HepG2 (cell line): ENCODE measurements around the gene PIK3R5. TPM values are rescaled to one million over a fixed set of nuclear protein-coding genes. Genes with fewer than 3 reads are reported as not detected.

Experiments
- ATAC-seq: fragments of 200-7000 bp; cut with Tn5 transposase; 3 replicates; pipeline ENCODE4 v1.9.1; 2020; ENCODE audit warnings: mild to moderate bottlenecking, moderate library complexity
- BruUV-seq: library from RNA; stranded (reverse); fragments of 400-500 nt; replicated peaks from 2 replicates; lab custom pipeline; 2021; lab: Mats Ljungman, UMichigan
- CTCF ChIA-PET: fragments of 300-600 bp; formaldehyde crosslinking; extraction: SDS; loops from one replicate; lab custom pipeline; 2021; ENCODE audit warnings: low total read pairs, inconsistent platforms, low intra/inter-chr PET ratio; lab: Yijun Ruan, JAX
- POLR2A ChIA-PET: fragments of 350-600 bp; sonication (Branson Sonifier 250); formaldehyde crosslinking; loops from one replicate; lab custom pipeline; 2020; ENCODE audit warnings: antibody characterized with exemption, inconsistent platforms; lab: Yijun Ruan, JAX
- DNase-seq: peaks from one replicate; pipeline ENCODE4 v3.0.0-alpha.2; 2015; ENCODE audit warnings: low spot score
- FAIRE-seq: peaks from 3 replicates; lab custom pipeline; 2011; peaks lifted over from hg19 to GRCh38; lab: Jason Lieb, UNC
- H2AFZ ChIP-seq: one replicate; pipeline ENCODE4 v1.6.1; 2011; ENCODE audit warnings: low read length, inconsistent platforms
- H3K27ac ChIP-seq: fragments of 300-600 bp; 3 replicates; pipeline ENCODE4 v1.8.0; 2011; ENCODE audit warnings: mixed run types, mild to moderate bottlenecking, mixed read lengths, low read length, inconsistent platforms; ENCODE audit not compliant: insufficient read depth; ENCODE audit errors: extremely low read length
- H3K27me3 ChIP-seq, 2 experiments: fragments of 200-600 bp in 1 of 2; 2 replicates in 1 of 2; 3 replicates in 1 of 2; pipeline versions ENCODE4 v1.6.0 to v1.8.0; 2011; ENCODE audit warnings: low read length in 2 of 2, mild to moderate bottlenecking in 2 of 2, moderate library complexity in 2 of 2, inconsistent platforms in 1 of 2; ENCODE audit not compliant: insufficient read depth in 2 of 2, control insufficient read depth in 1 of 2
- H3K36me3 ChIP-seq, 2 experiments: fragments of 200-600 bp in 1 of 2; replicated peaks in 1 of 2; 2 replicates in 1 of 2; 3 replicates in 1 of 2; pipeline versions ENCODE4 v1.5.1 to v1.8.0; 2011; ENCODE audit warnings: low read length in 2 of 2, inconsistent platforms in 1 of 2; ENCODE audit not compliant: insufficient read depth in 2 of 2, control insufficient read depth in 1 of 2
- H3K4me1 ChIP-seq: 2 replicates; pipeline ENCODE4 v1.5.1; 2012; ENCODE audit warnings: low read length, inconsistent platforms; ENCODE audit not compliant: insufficient read depth
- H3K4me2 ChIP-seq: 2 replicates; pipeline ENCODE4 v1.6.0; 2011; ENCODE audit warnings: low read depth, low read length, inconsistent platforms
- H3K4me3 ChIP-seq, 3 experiments: fragments of 200-600 bp in 1 of 3; sonication (generic), shearing (Covaris generic) in 1 of 3; replicated peaks in 1 of 3; 2 replicates each; pipeline ENCODE4 v1.5.1; 2011 to 2016; ENCODE audit warnings: low read length in 3 of 3, inconsistent platforms in 2 of 3, low read depth in 2 of 3, mild to moderate bottlenecking in 2 of 3, control low read depth in 1 of 3, mixed read lengths in 1 of 3; ENCODE audit not compliant: insufficient read depth in 1 of 3
- H3K79me2 ChIP-seq: one replicate; pipeline ENCODE4 v1.6.1; 2011; ENCODE audit warnings: low read length, inconsistent platforms; ENCODE audit not compliant: insufficient read depth
- H3K9ac ChIP-seq: 2 replicates; pipeline ENCODE4 v1.6.0; 2011; ENCODE audit warnings: mild to moderate bottlenecking, low read depth, low read length, inconsistent platforms; ENCODE audit not compliant: insufficient read depth
- H3K9me3 ChIP-seq: 2 replicates; pipeline ENCODE4 v1.5.1; 2012; ENCODE audit warnings: mild to moderate bottlenecking, low read length
- H4K20me1 ChIP-seq: 2 replicates; pipeline ENCODE4 v1.6.0; 2011; ENCODE audit warnings: inconsistent platforms, mild to moderate bottlenecking, low read length, moderate library complexity; ENCODE audit not compliant: insufficient read depth
- EP300 ChIP-seq, 3 experiments: sonication (generic) in 1 of 3; formaldehyde crosslinking in 1 of 3; IDR thresholded peaks; 2 replicates each; pipeline versions ENCODE4 v1.5.1 to v1.6.1; 2011 to 2020; ENCODE audit warnings: low read depth in 2 of 3, low read length in 2 of 3, borderline replicate concordance in 1 of 3, improper control_type of control experiment in 1 of 3, mild to moderate bottlenecking in 1 of 3, missing genetic modification reagents in 1 of 3, moderate library complexity in 1 of 3
- WGBS: methylation state at CpG from one replicate; pipeline ENCODE4 v1.1.6; 2017; ENCODE audit warnings: low lambda C conversion rate; 5-methylcytosine and 5-hydroxymethylcytosine counted together
- in situ Hi-C: cut with HindIII; loops from 2 replicates; pipeline ENCODE4 v1.10.0; 2017; ENCODE audit warnings: low pct_unique_long_range_greater_than_20kb; ENCODE audit not compliant: extremely low pct_ligation_motif_present
- intact Hi-C: fragments of 100-400 bp; cut with micrococcal nuclease; formaldehyde crosslinking; loops from one replicate; pipeline ENCODE4 v1.10.0; 2022; ENCODE audit not compliant: unreplicated experiment
- polyA plus RNA-seq, 8 experiments: library from polyadenylated mRNA; depleted of rRNA in 3 of 8; stranded (reverse) in 7 of 8; unstranded in 1 of 8; fragments of >200 nt; fragmentation: Illumina TruSeq in 4 of 8; extraction: Trizol in 4 of 8; gene quantifications; 2 replicates each; pipeline versions ENCODE4 v1.2.1 to v1.2.3, GENCODE V29; 2011 to 2016; ENCODE audit warnings: low read depth in 4 of 8, missing spikeins in 1 of 8, mixed read lengths in 1 of 8; ENCODE audit not compliant: insufficient read depth in 1 of 8
- total RNA-seq, 5 experiments: library from RNA; depleted of rRNA; stranded (reverse); fragments of >200 nt; fragmentation: Illumina TruSeq; extraction: Trizol; gene quantifications; 2 replicates each; pipeline ENCODE4 v1.2.3, GENCODE V29; 2016; ENCODE audit warnings: low read depth in 1 of 5
- TF ChIP-seq, protein P1 (sequence below): sonication (generic); formaldehyde crosslinking; IDR thresholded peaks from 2 replicates; pipeline ENCODE4 v1.4.0; 2020; ENCODE audit warnings: missing genetic modification reagents, mild to moderate bottlenecking, borderline replicate concordance
- TF ChIP-seq, protein P2 (sequence below): sonication (generic); formaldehyde crosslinking; IDR thresholded peaks from 2 replicates; pipeline ENCODE4 v1.4.0; 2020; ENCODE audit warnings: missing genetic modification reagents, borderline replicate concordance
- TF ChIP-seq, protein P3 (sequence below): sonication (generic); formaldehyde crosslinking; IDR thresholded peaks from 2 replicates; pipeline ENCODE4 v1.5.1; 2020; ENCODE audit warnings: mild to moderate bottlenecking, missing genetic modification reagents, borderline replicate concordance
- TF ChIP-seq, protein P4 (sequence below): sonication (generic); formaldehyde crosslinking; IDR thresholded peaks from 2 replicates; pipeline ENCODE4 v1.5.0; 2020; ENCODE audit warnings: missing genetic modification reagents
- TF ChIP-seq, protein P5 (sequence below): sonication (generic); formaldehyde crosslinking; IDR thresholded peaks from 2 replicates; pipeline ENCODE4 v1.5.0; 2020; ENCODE audit warnings: mild to moderate bottlenecking, missing genetic modification reagents, moderate library complexity

The PIK3R5 gene
- total and polyA plus RNA-seq, 2 of the 13 experiments (the other 11 are each of a cell fraction or from before 2014, with no cell fraction given): not detected

DNA sequence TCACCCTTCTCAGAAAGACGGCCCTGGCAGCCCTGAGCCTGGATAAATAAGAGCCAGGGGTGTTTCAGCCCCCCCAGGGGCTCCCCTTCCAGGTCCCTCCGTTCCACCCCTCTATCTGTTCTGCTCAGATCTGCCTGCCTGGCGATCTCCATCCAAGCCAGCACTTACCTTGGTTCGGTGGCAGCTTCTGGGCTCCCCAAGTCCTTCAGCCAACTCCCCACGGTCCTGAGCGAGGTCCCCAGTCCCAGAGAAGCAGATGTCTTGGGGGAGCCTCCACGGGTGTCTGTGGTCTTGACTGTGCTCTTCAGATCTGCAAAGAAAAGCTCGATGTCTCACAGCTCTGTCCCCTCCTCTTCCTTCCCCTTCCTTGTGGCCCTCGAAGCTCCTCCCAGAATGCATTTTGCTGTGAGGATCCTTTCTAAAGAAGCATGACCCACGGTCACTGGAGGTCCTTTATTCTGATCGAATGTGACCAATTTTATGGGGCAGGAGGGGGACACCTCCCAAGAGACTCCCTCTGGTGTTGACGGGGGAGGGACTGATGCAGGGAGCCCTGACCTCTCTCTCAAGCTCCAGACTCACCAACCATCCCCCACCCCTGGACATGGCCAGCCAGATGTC lies 98.0 kb downstream of the PIK3R5 start, which contains the start of gene PIK3R6:
Gene PIK3R6 (minus strand): TSS at position 314 of the 621 bp plus-strand sequence. CDS start 17,880 bp downstream, outside the sequence.
- 0% methylated on average over 11 of the region's 12 CpGs for WGBS
- H3K9ac ChIP-seq: no peak within 1 kb of the TSS
- ATAC-seq (no peak), FAIRE-seq (no peak), DNase-seq (no peak)
- H3K4me2 ChIP-seq: no peak within 1 kb of the TSS
- ChIA-PET POLR2A (no interaction called here), CTCF (no interaction called here)
- no peaks in the 10 kb centered on the region for H3K36me3 ChIP-seq
- no peaks in the 10 kb centered on the region for H3K9me3 ChIP-seq
- H3K4me1 ChIP-seq: peaks cover 12% of the 10 kb centered on the region
- in situ Hi-C loops: no loop called here
- no peak within 1 kb of the TSS for H3K4me3 ChIP-seq
- intact Hi-C loops: no loop called here
- H3K79me2 ChIP-seq: no peaks in the 10 kb centered on the region
- no peaks in the 10 kb centered on the region for H4K20me1 ChIP-seq
- no TSS peak for BruUV-seq
- no peak within 1 kb of the TSS for H2AFZ ChIP-seq
- peaks cover 9 to 47% of the 10 kb centered on the region in 2 experiments for H3K27me3 ChIP-seq
- H3K27ac ChIP-seq: no peak within 1 kb of the TSS
- TF ChIP-seq, protein P1, sequence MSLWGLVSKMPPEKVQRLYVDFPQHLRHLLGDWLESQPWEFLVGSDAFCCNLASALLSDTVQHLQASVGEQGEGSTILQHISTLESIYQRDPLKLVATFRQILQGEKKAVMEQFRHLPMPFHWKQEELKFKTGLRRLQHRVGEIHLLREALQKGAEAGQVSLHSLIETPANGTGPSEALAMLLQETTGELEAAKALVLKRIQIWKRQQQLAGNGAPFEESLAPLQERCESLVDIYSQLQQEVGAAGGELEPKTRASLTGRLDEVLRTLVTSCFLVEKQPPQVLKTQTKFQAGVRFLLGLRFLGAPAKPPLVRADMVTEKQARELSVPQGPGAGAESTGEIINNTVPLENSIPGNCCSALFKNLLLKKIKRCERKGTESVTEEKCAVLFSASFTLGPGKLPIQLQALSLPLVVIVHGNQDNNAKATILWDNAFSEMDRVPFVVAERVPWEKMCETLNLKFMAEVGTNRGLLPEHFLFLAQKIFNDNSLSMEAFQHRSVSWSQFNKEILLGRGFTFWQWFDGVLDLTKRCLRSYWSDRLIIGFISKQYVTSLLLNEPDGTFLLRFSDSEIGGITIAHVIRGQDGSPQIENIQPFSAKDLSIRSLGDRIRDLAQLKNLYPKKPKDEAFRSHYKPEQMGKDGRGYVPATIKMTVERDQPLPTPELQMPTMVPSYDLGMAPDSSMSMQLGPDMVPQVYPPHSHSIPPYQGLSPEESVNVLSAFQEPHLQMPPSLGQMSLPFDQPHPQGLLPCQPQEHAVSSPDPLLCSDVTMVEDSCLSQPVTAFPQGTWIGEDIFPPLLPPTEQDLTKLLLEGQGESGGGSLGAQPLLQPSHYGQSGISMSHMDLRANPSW (CRISPR knock-in tag): no peak
- TF ChIP-seq, protein P2, sequence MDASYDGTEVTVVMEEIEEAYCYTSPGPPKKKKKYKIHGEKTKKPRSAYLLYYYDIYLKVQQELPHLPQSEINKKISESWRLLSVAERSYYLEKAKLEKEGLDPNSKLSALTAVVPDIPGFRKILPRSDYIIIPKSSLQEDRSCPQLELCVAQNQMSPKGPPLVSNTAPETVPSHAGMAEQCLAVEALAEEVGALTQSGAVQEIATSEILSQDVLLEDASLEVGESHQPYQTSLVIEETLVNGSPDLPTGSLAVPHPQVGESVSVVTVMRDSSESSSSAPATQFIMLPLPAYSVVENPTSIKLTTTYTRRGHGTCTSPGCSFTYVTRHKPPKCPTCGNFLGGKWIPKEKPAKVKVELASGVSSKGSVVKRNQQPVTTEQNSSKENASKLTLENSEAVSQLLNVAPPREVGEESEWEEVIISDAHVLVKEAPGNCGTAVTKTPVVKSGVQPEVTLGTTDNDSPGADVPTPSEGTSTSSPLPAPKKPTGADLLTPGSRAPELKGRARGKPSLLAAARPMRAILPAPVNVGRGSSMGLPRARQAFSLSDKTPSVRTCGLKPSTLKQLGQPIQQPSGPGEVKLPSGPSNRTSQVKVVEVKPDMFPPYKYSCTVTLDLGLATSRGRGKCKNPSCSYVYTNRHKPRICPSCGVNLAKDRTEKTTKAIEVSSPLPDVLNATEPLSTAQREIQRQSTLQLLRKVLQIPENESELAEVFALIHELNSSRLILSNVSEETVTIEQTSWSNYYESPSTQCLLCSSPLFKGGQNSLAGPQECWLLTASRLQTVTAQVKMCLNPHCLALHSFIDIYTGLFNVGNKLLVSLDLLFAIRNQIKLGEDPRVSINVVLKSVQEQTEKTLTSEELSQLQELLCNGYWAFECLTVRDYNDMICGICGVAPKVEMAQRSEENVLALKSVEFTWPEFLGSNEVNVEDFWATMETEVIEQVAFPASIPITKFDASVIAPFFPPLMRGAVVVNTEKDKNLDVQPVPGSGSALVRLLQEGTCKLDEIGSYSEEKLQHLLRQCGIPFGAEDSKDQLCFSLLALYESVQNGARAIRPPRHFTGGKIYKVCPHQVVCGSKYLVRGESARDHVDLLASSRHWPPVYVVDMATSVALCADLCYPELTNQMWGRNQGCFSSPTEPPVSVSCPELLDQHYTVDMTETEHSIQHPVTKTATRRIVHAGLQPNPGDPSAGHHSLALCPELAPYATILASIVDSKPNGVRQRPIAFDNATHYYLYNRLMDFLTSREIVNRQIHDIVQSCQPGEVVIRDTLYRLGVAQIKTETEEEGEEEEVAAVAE (CRISPR knock-in tag): no peak
- TF ChIP-seq, protein P3, sequence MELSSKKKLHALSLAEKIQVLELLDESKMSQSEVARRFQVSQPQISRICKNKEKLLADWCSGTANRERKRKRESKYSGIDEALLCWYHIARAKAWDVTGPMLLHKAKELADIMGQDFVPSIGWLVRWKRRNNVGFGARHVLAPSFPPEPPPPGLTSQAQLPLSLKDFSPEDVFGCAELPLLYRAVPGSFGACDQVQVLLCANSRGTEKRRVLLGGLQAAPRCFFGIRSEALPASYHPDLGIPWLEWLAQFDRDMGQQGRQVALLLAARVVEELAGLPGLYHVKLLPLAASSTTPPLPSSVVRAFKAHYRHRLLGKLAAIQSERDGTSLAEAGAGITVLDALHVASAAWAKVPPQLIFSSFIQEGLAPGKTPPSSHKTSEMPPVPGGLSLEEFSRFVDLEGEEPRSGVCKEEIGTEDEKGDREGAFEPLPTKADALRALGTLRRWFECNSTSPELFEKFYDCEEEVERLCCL (CRISPR knock-in tag): no peak
- TF ChIP-seq EP300 (IDR thresholded peaks at IDR 0.05; ENCODE audit: low read depth in 2 of 2, low read length in 2 of 2) (no peak), EP300 (CRISPR knock-in tag; IDR thresholded peaks at IDR 0.05; ENCODE audit: borderline replicate concordance) (no peak)
- TF ChIP-seq, protein P4, sequence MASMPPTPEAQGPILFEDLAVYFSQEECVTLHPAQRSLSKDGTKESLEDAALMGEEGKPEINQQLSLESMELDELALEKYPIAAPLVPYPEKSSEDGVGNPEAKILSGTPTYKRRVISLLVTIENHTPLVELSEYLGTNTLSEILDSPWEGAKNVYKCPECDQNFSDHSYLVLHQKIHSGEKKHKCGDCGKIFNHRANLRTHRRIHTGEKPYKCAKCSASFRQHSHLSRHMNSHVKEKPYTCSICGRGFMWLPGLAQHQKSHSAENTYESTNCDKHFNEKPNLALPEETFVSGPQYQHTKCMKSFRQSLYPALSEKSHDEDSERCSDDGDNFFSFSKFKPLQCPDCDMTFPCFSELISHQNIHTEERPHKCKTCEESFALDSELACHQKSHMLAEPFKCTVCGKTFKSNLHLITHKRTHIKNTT (CRISPR knock-in tag): no peak
- TF ChIP-seq, protein P5, sequence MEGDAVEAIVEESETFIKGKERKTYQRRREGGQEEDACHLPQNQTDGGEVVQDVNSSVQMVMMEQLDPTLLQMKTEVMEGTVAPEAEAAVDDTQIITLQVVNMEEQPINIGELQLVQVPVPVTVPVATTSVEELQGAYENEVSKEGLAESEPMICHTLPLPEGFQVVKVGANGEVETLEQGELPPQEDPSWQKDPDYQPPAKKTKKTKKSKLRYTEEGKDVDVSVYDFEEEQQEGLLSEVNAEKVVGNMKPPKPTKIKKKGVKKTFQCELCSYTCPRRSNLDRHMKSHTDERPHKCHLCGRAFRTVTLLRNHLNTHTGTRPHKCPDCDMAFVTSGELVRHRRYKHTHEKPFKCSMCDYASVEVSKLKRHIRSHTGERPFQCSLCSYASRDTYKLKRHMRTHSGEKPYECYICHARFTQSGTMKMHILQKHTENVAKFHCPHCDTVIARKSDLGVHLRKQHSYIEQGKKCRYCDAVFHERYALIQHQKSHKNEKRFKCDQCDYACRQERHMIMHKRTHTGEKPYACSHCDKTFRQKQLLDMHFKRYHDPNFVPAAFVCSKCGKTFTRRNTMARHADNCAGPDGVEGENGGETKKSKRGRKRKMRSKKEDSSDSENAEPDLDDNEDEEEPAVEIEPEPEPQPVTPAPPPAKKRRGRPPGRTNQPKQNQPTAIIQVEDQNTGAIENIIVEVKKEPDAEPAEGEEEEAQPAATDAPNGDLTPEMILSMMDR: no peak
